Small intestine (tissue), 7 donors: ENCODE results near the gene SLC2A3. TPM values are rescaled to one million over a fixed set of nuclear protein-coding genes. Genes with fewer than 3 reads are reported as not detected.
A peak's percentile ranks its signal among the peaks of the same experiment; 100 is the strongest.
"Not testable (repeated sequence)": the region's sequence is repeated elsewhere in the genome, so short reads cannot be mapped to it uniquely, and the experiment has no call there.

ENCODE experiments used
- DNase-seq, 2 donors: peaks; one replicate each; pipeline versions ENCODE4 v3.0.0 to v3.0.0-alpha.2; 2013
- FAIRE-seq: peaks from 2 replicates; lab custom pipeline; 2012; peaks lifted over from hg19 to GRCh38; lab: Jason Lieb, UNC
- H3K27ac ChIP-seq, 3 donors: one replicate each; pipeline ENCODE4 v1.5.1; 2013; ENCODE audit warnings: low read length in 2 of 3, mild to moderate bottlenecking in 2 of 3, control low read depth in 1 of 3, inconsistent platforms in 1 of 3, low read depth in 1 of 3, moderate library complexity in 1 of 3
- H3K27me3 ChIP-seq, 3 donors: one replicate each; pipeline ENCODE4 v1.6.1; 2013; ENCODE audit warnings: low read length in 3 of 3, inconsistent platforms in 1 of 3; ENCODE audit not compliant: control insufficient read depth in 3 of 3, insufficient read depth in 3 of 3
- H3K36me3 ChIP-seq, 3 donors: one replicate each; pipeline ENCODE4 v1.6.1; 2013; ENCODE audit warnings: low read length in 3 of 3, inconsistent platforms in 1 of 3, low read depth in 1 of 3, mild to moderate bottlenecking in 1 of 3, moderate library complexity in 1 of 3; ENCODE audit not compliant: control insufficient read depth in 3 of 3, insufficient read depth in 2 of 3
- H3K4me1 ChIP-seq, 3 donors: one replicate each; pipeline ENCODE4 v1.6.1; 2013; ENCODE audit warnings: low read length in 2 of 3, inconsistent platforms in 1 of 3, low read depth in 1 of 3, mild to moderate bottlenecking in 1 of 3, moderate library complexity in 1 of 3; ENCODE audit not compliant: control insufficient read depth in 3 of 3, insufficient read depth in 2 of 3
- H3K4me3 ChIP-seq, 3 donors: one replicate each; pipeline ENCODE4 v1.5.1; 2013; ENCODE audit warnings: low read length in 3 of 3, control low read depth in 1 of 3, inconsistent platforms in 1 of 3, low read depth in 1 of 3, mild to moderate bottlenecking in 1 of 3, moderate library complexity in 1 of 3
- H3K9me3 ChIP-seq, 2 donors: one replicate each; pipeline ENCODE4 v1.6.1; 2013; ENCODE audit warnings: low read depth in 1 of 2, low read length in 1 of 2; ENCODE audit not compliant: control insufficient read depth in 2 of 2, insufficient read depth in 1 of 2
- WGBS, 3 donors: extraction: QIAGEN DNeasy Blood & Tissue Kit; methylation state at CpG; one replicate each; pipeline ENCODE4 v1.1.7; 2013; 5-methylcytosine and 5-hydroxymethylcytosine counted together
- polyA plus RNA-seq, 4 donors: library from polyadenylated mRNA; stranded (reverse) in 3 of 4; unstranded in 1 of 4; fragments of 200-250 nt in 3 of 4; fragments of 120-200 nt in 1 of 4; gene quantifications; one replicate each; pipeline versions ENCODE4 v1.2.1 to v1.2.3, GENCODE V29; 2013
- donor health status: healthy with polysubstance abuse.
- donor health status: control.
- donor health status: control.
- donor health status: Bipolar disorder and iron deficiency.
- donor health status: healthy.

Gene SLC2A3
- polyA plus RNA-seq, 4 donors: 0.89 to 18.1 (median 4.8) TPM

DNA sequence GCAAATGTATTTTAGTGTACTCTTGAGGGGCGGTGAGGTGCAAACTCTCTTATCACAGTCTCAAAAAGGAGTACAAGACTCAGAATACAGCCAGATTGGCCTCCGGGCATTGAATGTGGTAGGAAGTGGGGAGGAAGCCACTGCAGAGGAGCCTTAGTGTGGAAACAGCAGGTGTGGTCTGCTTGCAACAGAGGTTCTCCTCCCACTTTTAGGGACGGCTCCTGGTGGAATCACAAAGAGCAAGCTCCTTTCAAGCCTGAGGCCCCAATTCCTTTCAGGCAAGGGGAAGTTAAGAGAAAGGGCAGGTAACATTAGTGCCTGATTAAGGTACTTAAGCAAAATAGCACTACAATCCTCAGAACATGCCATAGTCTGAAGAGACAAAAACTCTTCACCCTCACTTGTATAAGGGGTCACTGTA lies 23.7 kb upstream of the SLC2A3 start:
- Histone ChIP-seq H3K4me3 (no peak overlapping the region), H3K27me3 (no peaks in the 10 kb centered on the region), H3K4me1 (no peaks in the 10 kb centered on the region), H3K9me3 (no peaks in the 10 kb centered on the region), H3K36me3 (no peaks in the 10 kb centered on the region), H3K27ac (peak overlapping the region in 1 of 3 donors; percentile 62)
- FAIRE-seq (no peak), DNase-seq (peak; percentile 14 to 47)
- 42 to 61% (median 44%) methylated on average over 3 of the region's 3 CpGs for WGBS, 3 donors

DNA sequence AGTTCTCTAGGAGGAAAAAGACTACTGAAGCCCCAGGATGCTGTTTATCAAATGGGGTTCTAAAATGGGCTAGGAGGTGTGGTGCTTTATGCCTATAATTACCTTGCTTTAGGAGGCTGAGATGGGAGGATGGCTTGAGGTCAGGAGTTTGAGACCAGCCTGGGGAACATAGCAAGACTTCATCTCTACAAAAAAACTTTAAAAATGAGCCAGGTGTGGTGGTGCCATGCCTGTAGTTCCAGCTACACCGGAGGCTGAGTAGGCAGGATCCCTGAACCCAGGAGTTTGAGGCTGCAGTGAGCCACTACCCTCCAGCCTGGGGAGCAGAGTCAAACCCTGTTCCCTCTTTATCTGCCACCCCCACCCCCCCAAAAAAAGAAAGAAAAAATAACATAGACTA lies 23.3 kb upstream of the SLC2A3 start:
- 76 to 79% (median 76%) methylated on average over 1 of the region's 1 CpG for WGBS, 3 donors
- FAIRE-seq (no peak), DNase-seq (no peak)
- H3K9me3 ChIP-seq: no peaks in the 10 kb centered on the region
- H3K4me3 ChIP-seq: no peak overlapping the region
- H3K27ac ChIP-seq: peak overlapping the region in 2 of 3 donors; percentile 24 to 62
- no peaks in the 10 kb centered on the region for H3K4me1 ChIP-seq
- H3K36me3 ChIP-seq: no peaks in the 10 kb centered on the region
- H3K27me3 ChIP-seq: no peaks in the 10 kb centered on the region

DNA sequence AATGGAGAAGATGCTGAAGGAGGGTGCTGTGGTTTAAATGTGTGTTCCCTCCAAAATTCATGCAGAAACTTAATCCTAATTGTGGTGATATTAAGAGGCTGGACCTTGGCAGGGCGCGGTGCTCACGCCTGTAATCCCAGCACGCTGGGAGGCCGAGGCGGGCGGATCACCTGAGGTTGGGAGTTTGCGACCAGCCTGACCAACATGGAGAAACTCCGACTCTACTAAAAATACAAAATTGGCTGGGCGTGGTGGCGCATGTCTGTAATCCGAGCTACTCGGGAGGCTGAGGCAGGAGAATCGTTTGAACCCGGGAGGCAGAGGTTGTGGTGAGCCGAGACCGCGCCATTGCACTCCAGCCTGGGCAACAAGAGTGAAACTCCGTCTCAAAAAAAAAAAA lies 18.9 kb upstream of the SLC2A3 start:
- not testable (repeated sequence) for DNase-seq, H3K9me3 ChIP-seq, H3K4me3 ChIP-seq, H3K36me3 ChIP-seq, H3K27me3 ChIP-seq, H3K4me1 ChIP-seq, FAIRE-seq, H3K27ac ChIP-seq
- WGBS, 3 donors: 93 to 96% (median 96%) methylated on average over 17 to 19 of the region's 19 CpGs

DNA sequence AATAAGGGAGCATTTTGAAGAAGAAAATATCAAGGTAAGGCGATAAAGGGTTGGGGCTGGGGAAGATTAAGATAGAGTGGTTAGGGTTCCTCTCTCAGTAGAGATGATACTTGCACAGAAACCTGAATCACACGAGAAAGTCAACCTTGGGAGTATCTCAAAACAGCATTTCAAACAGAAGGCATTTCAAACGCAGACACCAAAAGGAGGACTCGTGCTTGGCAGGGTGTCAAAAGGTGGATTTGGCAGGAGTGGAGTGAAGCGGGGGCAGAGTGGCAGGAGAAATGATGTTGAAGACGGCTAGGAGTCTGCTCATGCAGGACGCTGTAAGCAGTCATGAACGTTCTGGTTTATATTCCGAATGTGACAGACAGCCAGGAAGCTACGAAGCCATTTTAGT lies 18.4 kb upstream of the SLC2A3 start:
- not testable (repeated sequence) for H3K27ac ChIP-seq, DNase-seq, FAIRE-seq, H3K36me3 ChIP-seq, H3K4me1 ChIP-seq, H3K9me3 ChIP-seq, H3K4me3 ChIP-seq, H3K27me3 ChIP-seq
- 76 to 80% (median 80%) methylated on average over 7 to 9 of the region's 10 CpGs for WGBS, 3 donors

DNA sequence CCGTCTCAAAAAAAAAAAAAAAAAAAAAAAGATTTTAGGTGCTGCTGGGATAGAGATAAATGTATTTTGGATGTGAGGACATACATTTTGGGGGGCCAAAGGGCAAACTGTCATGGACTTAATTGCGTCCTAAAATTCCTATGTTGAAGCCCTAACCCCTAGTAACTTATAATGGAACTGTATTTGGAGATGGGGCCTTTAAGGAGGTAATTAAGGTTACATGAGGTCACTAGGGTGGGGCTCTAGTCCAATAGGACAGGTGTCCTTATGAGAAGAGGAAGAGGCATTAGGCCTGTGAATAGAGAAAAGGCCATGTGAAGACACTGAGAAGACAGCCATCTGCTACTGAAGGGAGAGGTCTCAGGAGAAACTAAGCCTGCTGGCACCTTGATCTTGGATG lies 17.9 kb upstream of the SLC2A3 start:
- DNase-seq, H3K36me3 ChIP-seq, H3K27me3 ChIP-seq, H3K27ac ChIP-seq, H3K4me1 ChIP-seq, H3K9me3 ChIP-seq, FAIRE-seq, H3K4me3 ChIP-seq: not testable (repeated sequence)
- WGBS, 3 donors: 96 to 98% (median 96%) methylated on average over 1 to 2 of the region's 2 CpGs

DNA sequence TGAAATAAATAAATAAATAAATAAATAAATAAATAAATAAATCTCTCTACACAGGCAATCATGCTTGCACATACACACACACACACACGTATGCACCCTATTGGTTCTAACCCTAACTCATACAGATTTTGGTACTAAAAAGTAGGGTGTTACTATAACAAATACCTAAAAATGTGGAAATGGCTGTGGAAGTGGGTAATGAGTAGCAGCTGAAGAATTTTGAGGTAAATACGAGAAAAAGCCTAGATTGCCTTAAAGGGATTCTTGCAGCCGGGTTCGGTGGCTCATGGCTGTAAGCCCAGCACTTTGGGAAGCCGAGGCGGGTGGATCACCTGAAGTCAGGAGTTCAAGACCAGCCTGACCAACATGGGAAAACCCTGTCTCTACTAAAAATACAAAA lies 15.7 kb upstream of the SLC2A3 start:
- no peak overlapping the region for H3K4me3 ChIP-seq
- no peaks in the 10 kb centered on the region for H3K27me3 ChIP-seq
- no peaks in the 10 kb centered on the region for H3K9me3 ChIP-seq
- no peak for FAIRE-seq
- H3K27ac ChIP-seq: no peak overlapping the region
- no peaks in the 10 kb centered on the region for H3K4me1 ChIP-seq
- 96 to 97% (median 96%) methylated on average over 6 of the region's 6 CpGs for WGBS, 3 donors
- no peak for DNase-seq
- H3K36me3 ChIP-seq: no peaks in the 10 kb centered on the region

DNA sequence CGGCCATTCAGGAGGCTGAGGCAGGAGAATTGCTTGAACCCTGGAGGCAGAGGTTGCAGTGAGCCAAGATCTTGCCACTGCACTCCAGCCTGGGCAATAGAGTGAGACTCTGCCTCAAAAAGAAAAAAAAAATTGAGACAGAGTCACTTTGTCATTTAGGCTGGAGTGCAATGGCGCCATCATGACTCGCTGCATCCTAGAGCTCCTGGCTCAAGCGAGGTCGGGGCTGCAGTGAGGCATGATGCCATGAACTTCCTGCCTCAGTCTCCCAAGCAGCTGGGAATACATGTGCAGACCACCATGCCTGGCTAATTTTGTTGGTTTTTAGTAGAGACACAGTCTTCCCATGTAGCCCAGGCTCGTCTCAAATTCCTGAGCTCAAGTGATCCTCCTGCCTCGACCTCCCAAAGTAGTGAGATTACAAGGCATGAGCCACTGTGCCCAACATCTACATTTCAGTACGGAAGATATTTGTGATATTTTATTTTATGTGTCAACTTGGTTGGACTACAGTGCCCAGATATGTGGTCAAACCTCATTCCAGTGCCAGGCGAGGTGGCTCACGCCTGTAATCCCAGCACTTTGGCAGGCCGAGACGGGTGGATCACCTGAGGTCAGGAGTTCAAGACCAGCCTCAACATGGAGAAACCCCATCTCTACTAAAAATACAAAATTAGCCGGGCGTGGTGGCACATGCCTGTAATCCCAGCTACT lies 14.4 kb upstream of the SLC2A3 start:
- not testable (repeated sequence) for H3K27ac ChIP-seq, H3K27me3 ChIP-seq, DNase-seq, H3K9me3 ChIP-seq, H3K4me1 ChIP-seq, H3K36me3 ChIP-seq, H3K4me3 ChIP-seq, FAIRE-seq
- WGBS, 3 donors: 81 to 92% (median 91%) methylated on average over 12 to 14 of the region's 14 CpGs

DNA sequence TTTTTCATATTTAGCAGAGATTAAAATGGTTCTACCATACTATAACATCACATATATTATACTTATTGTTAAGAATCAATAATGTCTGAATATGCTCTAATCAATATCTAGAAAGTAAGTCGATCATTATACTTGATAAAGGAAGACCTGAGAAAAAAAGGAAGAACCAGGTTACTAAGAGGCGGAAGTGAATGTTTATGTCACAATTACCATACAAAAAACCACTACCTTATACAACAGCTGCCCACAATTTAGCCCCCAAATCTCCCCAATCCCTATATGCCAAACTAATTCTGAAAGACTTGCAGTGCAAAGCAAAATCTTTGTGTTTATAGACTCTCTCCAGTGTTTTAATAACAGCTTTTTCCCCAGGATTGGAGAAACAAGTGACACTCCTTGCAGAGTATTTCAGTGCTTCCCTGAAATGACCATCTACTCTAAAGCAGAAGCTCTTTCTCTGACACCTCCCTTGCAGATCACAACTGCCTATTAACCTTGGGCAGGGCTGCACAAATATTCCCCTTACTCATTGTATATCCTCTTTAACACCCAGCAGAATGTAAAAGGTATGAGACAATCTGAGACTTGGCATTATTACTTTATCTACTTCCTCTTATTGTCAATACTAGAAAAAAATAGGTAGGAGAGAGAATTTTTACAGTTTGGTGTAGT lies 12.7 kb upstream of the SLC2A3 start:
- WGBS, 3 donors: 56 to 78% (median 71%) methylated on average over 2 of the region's 2 CpGs
- Histone ChIP-seq H3K9me3 (no peaks in the 10 kb centered on the region), H3K4me1 (no peaks in the 10 kb centered on the region), H3K4me3 (no peak overlapping the region), H3K36me3 (no peaks in the 10 kb centered on the region), H3K27ac (no peak overlapping the region), H3K27me3 (no peaks in the 10 kb centered on the region)
- no peak for DNase-seq
- FAIRE-seq: no peak
